ENCODE results near the gene GTF2IRD1.
"Not testable (repeated sequence)": the region's sequence is repeated elsewhere in the genome, so short reads cannot be mapped to it uniquely, and the experiment has no call there.

GTF2IRD1 gene

DNA sequence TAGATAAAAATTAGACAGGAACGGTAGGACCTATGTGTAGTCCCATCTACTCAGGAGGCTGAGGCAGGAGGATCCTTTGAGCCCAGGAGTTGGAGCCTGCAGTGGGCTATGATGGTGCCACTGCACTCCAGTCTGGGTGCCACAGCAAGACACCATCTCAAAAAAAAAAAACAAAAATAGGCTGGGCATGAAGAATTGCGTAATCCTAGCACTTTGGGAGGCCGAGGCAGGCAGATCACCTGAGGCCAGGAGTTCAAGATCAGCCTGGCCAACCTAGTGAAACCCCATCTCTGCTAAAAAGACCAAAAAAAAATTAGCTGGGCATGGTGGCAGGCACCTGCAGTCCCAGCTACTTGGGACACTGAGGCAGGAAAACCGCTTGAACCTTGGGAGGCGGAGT lies 88.2 kb downstream of the GTF2IRD1 start:
- peak overlapping the region; percentile 46 for H3K27ac ChIP-seq

DNA sequence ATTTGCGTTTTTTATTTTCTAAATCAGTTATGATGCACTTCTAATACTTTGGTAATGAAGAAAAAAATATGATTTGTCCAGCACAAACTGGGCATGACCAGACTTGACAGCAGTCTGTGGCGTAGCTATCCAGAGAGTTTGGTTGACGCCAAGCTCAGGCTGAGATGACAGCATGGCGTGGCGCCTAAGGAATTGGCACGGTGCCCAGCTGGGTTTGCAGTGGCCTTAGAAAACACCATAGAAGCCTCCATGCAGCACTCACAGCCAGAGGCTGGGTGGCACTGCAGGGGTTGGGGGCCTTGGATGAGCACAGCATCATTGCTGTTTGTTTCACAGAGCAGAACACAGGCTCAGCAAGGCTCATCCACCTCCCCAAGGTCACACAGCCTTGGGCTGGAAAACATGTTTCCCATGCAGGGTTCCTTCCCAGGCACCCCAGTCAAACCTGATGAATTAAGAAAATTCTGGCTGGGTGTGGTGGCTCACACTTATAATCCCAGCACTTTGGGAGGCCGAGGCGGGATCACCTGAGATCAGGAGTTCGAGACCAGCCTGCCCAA lies 88.9 kb downstream of the GTF2IRD1 start:
- peak; percentile 45 for DNase-seq (ENCODE audit: low read depth, low spot score)

More for the DNA sequence above, 88.2 kb downstream of the GTF2IRD1 start:
- DNase-seq (ENCODE audit: low read depth, low spot score), result not testable (repeated sequence)

DNA sequence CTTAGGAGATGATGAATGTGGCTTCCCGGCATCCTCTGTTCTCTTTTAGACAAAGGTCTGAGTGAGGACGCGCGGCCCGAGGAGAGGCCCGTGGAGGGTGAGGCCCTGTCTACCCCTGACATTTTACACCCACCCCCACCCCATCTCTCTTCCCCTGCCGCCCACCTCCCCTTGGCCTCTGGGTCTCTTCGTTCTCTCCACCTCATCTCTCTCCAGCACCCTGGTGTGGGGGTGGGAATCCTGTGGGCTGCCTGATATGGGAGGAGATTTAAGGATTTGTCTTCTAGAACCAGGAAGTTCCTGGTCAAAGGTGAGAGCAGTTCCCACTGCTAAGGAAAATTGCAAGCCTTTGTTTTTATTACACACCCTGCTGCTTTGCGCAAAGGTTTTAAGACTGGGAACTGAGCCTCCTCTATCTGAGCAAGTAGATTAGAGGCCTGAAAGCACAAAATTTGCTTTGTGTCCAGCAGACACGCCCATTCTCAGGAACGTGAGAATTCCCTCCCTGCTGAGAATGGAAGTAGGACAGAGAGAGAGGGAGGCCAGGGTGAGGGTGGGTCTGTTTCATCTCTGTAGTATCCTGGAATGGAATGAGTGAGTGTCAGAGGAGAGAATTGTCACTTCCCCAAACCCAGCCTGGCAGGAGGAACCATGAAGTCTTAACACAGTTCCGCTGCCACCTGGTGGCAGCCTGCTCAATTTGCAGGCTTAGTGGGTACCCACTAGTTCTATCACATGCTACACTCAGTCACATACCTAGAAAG lies 91.2 kb downstream of the GTF2IRD1 start:
- H3K27ac ChIP-seq, result peak overlapping the region; percentile 41
- no peak for DNase-seq (ENCODE audit: low read depth, low spot score)

More for the DNA sequence above, 88.9 kb downstream of the GTF2IRD1 start:
- peak overlapping the region; percentile 46 for H3K27ac ChIP-seq

DNA sequence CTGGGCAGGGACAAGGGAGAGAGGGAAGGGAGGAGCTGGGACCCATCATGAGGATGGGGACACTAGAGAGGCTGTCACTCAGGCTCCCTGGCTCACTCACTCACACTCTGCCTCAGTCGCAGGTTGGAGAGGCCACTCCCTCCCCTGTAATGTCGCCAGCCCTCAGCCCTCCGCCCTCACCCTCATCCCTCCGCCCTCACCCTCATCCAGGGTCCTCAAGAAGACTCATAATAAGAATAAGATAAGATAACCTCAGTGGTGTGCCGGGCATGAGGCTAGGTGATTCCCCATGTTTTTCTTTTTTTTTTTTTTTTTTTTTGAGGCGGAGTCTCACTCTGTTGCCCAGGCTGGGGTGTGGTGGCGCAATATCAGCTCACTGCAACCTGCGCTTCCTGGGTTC lies 92.2 kb downstream of the GTF2IRD1 start:
- H3K27ac ChIP-seq, result no peak overlapping the region
- DNase-seq (ENCODE audit: low read depth, low spot score), result no peak

DNA sequence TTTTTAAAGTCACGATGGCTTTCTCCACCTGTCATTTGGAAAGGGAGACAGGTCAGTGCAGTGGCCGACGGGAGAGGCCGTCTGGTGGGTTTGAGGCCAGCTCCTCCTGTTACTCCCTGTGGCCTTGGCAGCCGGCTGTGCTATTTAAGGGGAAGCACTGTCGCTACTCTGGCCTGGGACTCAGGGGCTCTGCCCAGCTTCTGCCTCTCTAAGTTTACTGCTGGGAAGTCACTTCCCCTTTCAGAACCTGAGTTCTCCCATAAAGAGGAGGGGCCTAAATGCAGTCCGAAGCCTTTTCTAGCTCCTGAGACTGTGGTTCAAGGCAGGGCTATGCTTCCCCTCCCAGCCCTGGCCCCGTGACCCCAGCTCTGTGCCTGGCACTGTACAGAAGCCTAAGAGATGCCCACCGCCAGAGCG lies 99.9 kb downstream of the GTF2IRD1 start:
- not testable (repeated sequence) for H3K27ac ChIP-seq; DNase-seq (ENCODE audit: low read depth, low spot score)

DNA sequence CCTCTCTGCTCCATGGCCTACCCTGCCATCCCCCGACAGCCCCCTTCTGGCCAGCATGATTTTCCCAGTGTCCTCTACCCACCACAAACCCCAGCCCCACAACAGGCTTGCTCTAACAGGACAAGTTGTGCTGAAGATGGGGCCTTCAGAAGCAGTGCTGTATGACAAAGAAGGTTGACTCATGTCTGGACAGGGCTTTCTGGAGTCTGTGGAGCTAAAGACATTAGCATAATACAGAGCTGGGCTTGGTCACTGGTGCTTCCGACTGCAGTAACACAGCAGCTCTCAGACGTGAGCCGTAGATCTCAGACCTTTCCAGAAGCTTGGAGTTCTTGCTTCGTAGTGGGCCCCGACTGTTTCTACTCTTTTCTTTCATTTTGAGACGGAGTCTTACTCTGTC lies 100.5 kb downstream of the GTF2IRD1 start:
- DNase-seq (ENCODE audit: low read depth, low spot score), result no peak
- no peak overlapping the region for H3K27ac ChIP-seq

DNA sequence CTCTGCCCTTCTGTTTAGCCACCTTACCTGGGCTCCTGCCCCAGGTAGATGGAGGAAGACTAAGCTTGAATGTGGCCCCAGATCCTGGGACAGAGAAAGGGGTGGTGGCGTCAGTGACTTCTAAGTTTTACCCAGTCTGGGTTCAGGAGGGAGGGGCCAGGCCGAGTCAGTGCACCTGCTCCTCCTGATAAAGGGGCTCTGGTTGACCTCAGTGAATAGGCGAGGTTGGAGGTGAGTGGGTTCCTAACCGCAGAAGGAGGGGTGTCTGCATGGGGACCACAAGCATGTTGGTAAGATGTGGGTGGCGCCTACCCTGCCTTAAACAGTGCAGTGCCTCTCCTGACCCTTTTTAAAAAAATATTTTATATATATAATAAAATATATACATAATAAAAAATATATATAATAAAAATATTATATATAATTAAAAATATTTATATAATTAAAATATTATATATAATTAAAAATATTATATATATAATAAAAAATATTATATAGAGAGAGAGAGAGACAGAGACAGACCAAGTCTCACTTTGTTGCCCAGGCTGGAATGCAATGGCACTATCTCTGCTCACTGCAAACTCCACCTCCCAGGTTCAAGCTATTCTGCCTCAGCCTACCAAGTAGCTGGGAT lies 106.5 kb downstream of the GTF2IRD1 start:
- DNase-seq (ENCODE audit: low read depth, low spot score), result no peak

DNA sequence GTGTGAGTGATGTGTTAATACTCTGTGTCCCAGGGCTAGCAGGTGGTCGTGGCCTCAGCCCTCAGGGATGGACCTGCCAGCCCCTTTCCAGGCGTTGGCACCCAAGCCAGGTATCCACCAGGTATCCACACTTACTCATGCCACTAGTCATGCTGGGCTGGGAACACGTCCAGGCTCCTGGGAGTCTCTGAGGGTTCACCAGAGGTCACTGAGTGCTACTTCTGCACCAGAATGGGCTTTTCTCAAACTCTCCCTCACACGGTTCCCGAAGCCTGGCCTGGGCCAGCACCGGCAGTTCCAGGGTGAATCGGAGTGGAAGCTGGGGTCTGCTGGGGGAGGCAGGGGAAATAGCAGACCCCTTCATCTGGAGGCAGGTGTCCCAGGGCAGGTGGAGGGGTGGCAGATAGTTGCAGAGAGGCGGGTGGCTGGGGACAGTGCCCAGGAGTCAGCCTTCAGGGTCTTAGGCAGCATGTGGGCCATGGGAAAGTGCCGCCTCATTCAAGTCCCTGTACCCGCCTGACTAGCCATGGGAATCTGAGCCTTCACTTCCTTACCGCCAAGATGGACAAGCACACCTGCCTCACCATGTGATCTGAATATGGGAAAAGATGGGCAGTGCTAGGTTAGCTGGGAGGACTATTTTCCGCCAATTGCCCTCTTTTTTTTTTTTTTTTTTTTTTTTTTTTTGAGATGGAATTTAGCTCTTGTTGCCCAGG lies 108.3 kb downstream of the GTF2IRD1 start:
- DNase-seq (ENCODE audit: low read depth, low spot score), result no peak
- H3K27ac ChIP-seq, result no peak overlapping the region

More for the DNA sequence above, 106.5 kb downstream of the GTF2IRD1 start:
- no peak overlapping the region for H3K27ac ChIP-seq

DNA sequence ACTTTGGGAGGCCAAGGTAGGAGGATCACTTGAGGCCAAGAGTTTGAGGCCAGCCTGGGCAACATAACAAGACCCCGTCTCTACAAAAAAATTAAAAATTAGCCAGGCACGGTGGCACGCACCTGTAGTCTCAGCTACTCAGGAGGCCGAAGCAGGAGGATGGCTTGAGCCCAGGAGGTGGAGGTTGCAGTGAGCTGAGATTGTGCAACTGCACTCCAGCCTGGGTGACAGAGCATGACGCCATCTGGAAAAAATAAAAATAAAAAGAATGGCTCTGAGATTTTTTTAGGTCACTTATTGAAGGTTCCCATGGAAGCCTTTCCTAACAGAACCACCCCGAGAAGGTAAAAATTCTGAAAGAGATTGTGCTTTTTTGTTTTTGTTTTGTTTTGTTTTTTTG lies 109.9 kb downstream of the GTF2IRD1 start:
- not testable (repeated sequence) for DNase-seq (ENCODE audit: low read depth, low spot score); H3K27ac ChIP-seq

DNA sequence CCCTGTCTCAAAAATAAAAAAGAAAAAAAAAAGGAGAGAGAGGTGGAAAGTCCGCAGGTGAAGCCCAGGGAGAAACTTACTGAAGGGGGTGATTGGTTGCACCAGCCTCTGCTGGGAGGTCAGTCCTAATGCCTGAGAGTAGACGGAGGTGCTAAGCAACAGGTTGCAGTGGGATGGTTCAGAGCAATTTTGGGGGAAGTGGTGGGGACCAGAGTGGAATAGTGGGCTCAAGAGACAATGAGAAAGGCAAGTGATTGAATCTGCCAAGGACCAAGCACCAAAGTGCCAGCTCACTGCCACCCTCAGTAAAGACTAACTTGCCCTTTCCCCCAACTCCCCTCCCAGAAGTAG lies 113.6 kb downstream of the GTF2IRD1 start:
- no peak overlapping the region for H3K27ac ChIP-seq
- DNase-seq (ENCODE audit: low read depth, low spot score), result no peak

DNA sequence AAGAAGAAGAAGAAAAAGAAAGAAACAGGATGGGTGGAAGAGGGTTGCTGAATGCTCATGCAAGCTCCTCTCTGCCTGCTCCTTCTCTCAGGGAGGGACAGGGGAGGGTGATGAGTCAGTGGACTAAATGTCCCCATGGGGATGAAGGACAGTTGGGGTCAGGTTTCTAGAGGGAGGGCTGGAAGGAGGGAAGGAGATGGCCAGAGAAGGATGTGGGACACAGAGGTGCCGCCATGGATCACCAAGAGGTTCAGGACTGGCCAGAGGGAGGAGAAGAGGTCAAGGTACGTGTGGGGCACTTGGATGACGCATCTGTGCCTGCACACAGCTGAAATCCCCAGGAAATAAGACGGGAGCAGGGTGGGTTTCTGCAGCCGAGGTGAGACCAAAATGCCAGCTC lies 115.0 kb downstream of the GTF2IRD1 start:
- H3K27ac ChIP-seq, result no peak overlapping the region
- no peak for DNase-seq (ENCODE audit: low read depth, low spot score)

DNA sequence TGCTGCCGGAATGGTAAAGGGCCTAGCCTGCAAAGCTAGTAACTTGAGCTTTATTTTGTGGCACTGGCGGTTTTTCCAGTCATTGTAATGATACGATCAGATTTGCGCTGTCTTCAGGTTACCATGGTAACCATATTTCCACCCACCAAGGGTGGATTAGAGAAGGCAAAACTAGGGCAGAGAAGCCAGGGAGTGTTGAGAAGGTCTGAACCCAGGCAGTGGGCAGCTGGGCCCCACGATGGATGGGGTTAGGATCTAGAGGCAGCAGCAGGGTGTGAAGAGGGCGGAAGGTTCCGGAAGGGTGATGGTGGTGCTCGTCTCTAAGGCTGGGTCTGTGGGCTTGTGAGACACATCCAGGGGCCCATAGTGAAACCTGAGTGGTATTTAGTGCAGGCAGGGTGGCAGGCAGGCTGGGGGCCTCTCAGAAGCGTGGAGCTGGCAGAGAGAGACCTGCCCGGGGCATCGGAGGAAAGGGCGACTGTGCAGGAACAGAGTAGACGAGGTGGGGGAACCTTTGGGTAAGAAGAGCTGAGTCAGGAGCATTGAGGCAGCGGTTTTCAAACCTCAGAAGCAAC lies 115.9 kb downstream of the GTF2IRD1 start:
- no peak for DNase-seq (ENCODE audit: low read depth, low spot score)
- H3K27ac ChIP-seq, result no peak overlapping the region

DNA sequence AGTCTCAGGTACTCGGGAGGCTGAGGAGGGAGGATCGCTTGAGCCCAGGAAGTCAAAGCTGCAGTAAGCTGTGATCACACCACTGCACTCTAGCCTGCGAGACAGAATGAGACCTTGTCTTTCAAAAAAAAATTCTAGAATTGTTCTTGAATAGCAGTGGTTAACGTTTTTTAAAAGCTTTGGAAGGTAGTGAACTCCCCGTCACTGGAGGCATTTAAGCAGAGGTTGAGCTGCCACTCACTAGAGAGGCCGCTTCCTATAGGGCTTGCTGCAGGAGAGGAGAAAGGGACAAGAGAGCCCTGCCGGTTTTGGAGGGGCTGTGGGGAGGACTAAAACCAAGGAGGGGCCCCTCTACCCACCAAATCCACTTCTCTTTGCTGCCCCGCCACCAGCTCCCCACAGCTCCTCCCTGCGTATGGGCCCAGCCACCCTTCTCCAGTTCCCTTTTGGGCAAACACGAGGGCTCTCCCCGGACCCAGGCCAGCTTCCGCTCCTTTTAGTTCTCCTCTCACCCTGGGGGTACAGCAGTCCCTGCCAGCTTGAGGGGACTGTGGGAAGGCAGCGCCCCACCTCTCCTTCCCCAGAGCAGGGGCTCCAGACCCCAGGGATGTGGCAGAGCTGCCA lies 116.9 kb downstream of the GTF2IRD1 start:
- H3K27ac ChIP-seq, result no peak overlapping the region
- no peak for DNase-seq (ENCODE audit: low read depth, low spot score)

DNA sequence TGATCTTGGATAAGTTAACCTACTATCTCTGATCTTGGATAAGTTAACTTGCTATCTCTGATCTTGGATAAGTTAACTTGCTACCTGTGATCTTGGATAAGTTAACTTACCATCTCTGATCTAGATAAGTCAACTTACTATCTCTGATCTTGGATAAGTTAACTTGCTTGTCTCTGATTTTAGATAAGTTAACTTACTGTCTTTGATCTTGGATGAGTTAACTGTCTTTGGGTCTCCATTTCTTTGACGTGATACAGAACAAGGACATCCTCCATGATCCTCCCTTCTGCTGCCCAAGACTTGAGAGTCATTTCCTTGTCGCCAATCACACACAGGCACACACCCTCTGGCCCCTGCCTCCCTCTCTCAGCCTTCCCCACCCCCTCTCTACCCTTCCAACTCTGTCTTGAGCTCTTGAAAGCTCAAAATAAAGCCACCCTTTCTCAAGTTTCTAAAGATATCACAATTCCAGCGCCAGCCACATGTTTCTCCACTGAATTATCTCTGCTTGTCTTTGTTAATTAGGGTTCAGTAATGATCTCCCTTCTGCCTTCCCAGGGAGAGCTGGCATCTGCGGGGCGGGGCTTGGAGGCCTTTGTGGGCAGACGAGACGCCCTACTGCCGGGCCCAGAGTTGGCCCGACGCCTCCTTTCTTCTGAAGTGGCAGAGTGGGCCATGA lies 118.7 kb downstream of the GTF2IRD1 start:
- H3K27ac ChIP-seq, result no peak overlapping the region
- DNase-seq (ENCODE audit: low read depth, low spot score), result no peak

DNA sequence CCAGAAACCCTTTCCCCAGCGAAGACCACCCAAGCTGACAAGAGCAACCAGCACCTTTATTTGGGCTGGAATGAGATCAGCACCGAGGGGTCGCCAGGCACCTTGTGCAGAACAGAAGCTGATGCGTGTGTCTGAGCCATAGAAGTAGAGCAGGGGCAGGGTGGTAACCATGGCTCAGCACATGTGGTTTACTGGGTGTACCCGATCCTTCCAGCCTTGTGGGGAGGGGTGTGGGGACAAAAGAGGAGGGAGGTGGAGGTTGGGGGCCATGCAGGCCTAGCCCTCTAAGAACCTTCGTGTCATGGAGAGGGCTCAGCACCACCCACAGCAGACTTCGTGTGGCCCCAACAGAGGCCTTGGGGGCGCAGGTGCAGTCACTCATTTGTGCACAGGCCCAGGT lies 119.8 kb downstream of the GTF2IRD1 start:
- no peak overlapping the region for H3K27ac ChIP-seq
- no peak for DNase-seq (ENCODE audit: low read depth, low spot score)

DNA sequence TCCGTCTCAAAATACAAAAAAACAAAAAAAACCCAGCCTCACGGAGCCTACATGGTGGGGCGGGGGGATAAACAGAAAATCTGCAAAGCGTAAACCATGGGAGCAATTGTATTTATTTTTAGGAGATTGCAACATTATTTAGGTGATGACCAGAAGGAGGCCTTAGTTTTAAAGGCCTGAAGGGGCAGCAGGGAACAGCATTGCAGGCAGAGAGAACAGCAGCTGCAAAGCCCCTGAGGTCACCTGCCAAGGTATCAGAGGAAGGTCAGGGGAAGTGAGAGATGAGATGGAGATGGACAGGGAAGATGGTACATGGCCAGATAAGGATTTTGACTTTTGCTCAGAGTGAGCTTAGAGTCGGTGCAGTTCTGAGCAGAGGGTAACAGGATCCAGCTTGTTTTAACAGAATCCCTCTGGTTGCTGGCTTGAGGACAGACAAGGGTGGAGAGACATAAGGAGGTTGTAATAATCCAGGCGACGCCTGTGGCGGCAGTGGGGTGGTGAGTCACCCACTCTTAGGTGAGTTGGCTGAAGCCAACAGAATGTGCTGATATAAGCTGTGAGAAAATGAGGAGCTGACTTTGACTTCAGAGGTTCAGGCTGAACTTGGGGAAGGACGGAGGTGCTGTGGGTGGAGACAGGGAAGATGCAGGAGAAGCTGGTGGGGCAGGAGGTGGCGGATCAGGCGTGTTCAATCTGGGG lies 121.5 kb downstream of the GTF2IRD1 start:
- peak; percentile 83 for DNase-seq (ENCODE audit: low read depth, low spot score)
- H3K27ac ChIP-seq, result peak overlapping the region; percentile 58

DNA sequence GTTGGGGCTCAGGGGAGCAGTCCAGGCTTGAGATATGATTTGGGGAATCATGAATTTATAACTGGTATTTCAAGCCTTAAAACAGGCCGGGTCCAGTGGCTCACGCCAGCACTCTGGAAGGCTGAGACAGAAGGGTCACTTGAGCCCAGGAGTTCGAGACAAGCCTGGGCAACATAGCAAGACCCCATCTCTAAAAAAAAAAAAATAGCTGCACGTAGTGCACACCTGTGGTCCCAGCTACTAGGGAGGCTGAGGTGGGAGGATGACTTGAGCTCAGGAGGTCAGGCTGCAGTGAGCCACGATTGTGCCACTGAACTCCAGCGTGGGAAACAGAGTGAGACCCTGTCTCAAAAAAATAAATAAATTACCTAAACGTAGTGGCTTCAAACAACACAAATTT lies 122.1 kb downstream of the GTF2IRD1 start:
- peak overlapping the region; percentile 58 for H3K27ac ChIP-seq
- no peak for DNase-seq (ENCODE audit: low read depth, low spot score)

DNA sequence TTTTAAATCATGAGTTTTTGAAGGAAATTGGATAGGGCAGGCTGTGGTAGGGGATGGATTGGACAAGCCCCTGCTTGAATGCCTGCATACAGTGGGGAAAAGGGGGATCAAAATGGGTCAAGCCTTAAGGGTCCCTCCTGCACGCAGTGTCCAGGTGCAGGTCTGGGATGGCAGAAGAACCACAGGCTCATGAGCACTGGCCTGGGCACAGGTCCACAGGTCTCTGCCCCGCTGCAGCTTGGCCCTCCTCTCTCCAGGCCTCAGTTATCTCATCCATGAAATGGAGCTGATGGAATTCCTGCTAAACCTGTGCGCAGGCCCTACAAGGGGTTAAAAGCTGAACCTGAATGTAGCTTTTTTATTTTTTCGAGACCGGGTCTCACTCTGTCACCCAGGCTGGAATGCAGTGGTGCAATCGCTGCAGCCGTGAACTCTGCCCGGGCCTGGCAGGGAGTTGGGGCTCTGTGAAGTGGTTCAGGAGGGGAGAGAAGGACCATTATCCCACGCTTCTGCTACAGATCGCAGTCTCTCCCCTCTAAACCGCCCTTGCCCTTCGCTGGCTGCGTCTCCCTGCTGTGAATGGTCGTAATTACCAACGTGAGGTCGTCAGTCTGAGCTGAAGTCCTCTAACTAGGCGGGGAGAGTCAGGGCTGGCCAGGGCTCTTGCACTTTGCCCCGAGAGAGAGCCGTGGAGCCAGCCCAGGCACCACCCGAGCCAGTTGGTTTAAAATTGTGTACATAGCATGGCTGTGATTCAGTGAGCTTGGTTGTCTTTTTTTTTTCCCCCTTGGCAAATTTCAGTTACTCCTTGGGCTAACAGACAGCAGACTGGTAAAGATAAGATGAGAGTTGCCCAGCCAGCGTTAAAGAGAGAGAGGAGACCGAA lies 126.3 kb downstream of the GTF2IRD1 start:
- H3K27ac ChIP-seq, result peak overlapping the region; percentile 35
- no peak for DNase-seq (ENCODE audit: low read depth, low spot score)
